Measurements from ENCODE around the gene SHC4. TPM values are rescaled to one million over a fixed set of nuclear protein-coding genes. Genes with fewer than 3 reads are reported as not detected.

SHC4 gene
- total RNA-seq, 1 experiment from 2014 or later, result 0.63 TPM

GRCh38 chr15:48802257-48802656 is 161.5 kb downstream of the SHC4 start (continued):
- TF ChIP-seq ZNF532 (CRISPR knock-in tag; IDR thresholded peaks at IDR 0.05; ENCODE audit: borderline replicate concordance), result no peak
- TF ChIP-seq ZSCAN18 (CRISPR knock-in tag; IDR thresholded peaks at IDR 0.05), result no peak

- Mint-ChIP-seq H3K4me3 (no peak overlapping the region), H3K36me3 (peaks cover 15% of the 10 kb centered on the region), H3K27me3 (ENCODE audit: low read depth) (no peaks in the 10 kb centered on the region), H3K4me1 (peaks cover 31% of the 10 kb centered on the region), H3K9me3 (no peaks in the 10 kb centered on the region), H3K27ac (no peak overlapping the region)
- DNase-seq (ENCODE audit: low spot score) (no peak), ATAC-seq (no peak)
- CTCF ChIA-PET, result interaction anchor here (0.7 to 2.6 kb wide), 8 partner anchors 9 to 1385 kb away, joined by 3 to 26 read pairs (median 3); partner anchors contain the start of gene CEP152
- POLR2A ChIA-PET, result interaction anchor here (0.6 kb wide), 1 partner anchor 10 kb away, joined by 5 read pairs; the partner anchor contains the start of gene CEP152
- no peak for TF ChIP-seq GTF2I (CRISPR knock-in tag; conservative IDR thresholded peaks at IDR 0.05)
- no peak for TF ChIP-seq ELF4 (CRISPR knock-in tag; IDR thresholded peaks at IDR 0.05; ENCODE audit: low read depth)
- no peak for TF ChIP-seq ATF2 (CRISPR knock-in tag; IDR thresholded peaks at IDR 0.05; ENCODE audit: borderline replicate concordance, low read depth)
- TF ChIP-seq GRHL2 (CRISPR knock-in tag; IDR thresholded peaks at IDR 0.05; ENCODE audit: insufficient replicate concordance, severe bottlenecking), result no peak
- no peak for TF ChIP-seq ZNF281 (CRISPR knock-in tag; IDR thresholded peaks at IDR 0.05)
Observed at GRCh38 chr15:48800811-48801455, 162.8 kb downstream of the SHC4 start.

- Mint-ChIP-seq H3K4me3 (no peak overlapping the region), H3K27ac (no peak overlapping the region), H3K4me1 (peaks cover 26% of the 10 kb centered on the region), H3K9me3 (no peaks in the 10 kb centered on the region), H3K36me3 (peaks cover 14% of the 10 kb centered on the region), H3K27me3 (ENCODE audit: low read depth) (no peaks in the 10 kb centered on the region)
- POLR2A ChIA-PET, result no interaction called here
- TF ChIP-seq CBFB (CRISPR knock-in tag; IDR thresholded peaks at IDR 0.05; ENCODE audit: low read depth) (no peak), ZNF671 (CRISPR knock-in tag; IDR thresholded peaks at IDR 0.05) (no peak), GABPB1 (CRISPR knock-in tag; IDR thresholded peaks at IDR 0.05) (peak; percentile 86), FOXP1 (CRISPR knock-in tag; IDR thresholded peaks at IDR 0.05; ENCODE audit: borderline replicate concordance) (no peak), ZNF281 (CRISPR knock-in tag; IDR thresholded peaks at IDR 0.05) (no peak)
- CTCF ChIA-PET, result interaction anchor here (0.7 to 0.9 kb wide), 2 partner anchors 293 to 393 kb away, joined by 3 read pairs; no protein-coding TSS in a partner anchor
- no peak for DNase-seq (ENCODE audit: low spot score)
- no peak for ATAC-seq
Observed at GRCh38 chr15:48800245-48800644, 163.5 kb downstream of the SHC4 start.
